ENCODE measurements around the gene CCDC28B. TPM values are rescaled to one million over a fixed set of nuclear protein-coding genes. Genes with fewer than 3 reads are reported as not detected.

CCDC28B gene
- total and polyA plus RNA-seq, 3 donors from 2014 or later = 55.3 to 105 (median 67.5) TPM

DNA sequence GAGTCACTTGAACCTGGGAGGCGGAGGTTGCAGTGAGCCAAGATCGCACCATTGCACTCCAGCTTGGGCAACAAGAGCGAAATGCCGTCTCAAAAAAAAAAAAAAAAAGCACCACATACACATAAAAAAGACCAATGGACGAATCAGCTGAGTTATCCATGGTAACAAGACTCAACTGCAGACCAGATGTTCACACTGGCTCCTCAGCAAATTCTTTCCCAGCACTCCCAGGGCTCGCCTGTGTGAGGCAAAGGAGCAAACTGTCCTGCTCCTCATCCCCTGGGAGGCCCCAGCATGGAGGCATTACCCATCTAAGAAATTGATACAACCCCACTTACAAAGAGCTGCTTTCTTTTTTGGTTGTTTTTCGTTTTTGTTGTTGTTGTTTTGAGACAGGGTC is 18.6 kb downstream of the CCDC28B start:
- Histone ChIP-seq H3K27ac (peak overlapping the region in 1 of 2 donors; percentile 12), H3K4me3 (no peak overlapping the region), H3K4me1 (peaks cover 33% of the 10 kb centered on the region), H3K9me3 (no peaks in the 10 kb centered on the region), H3K27me3 (no peaks in the 10 kb centered on the region), H3K36me3 (ENCODE audit: low read depth, missing control alignments) (no peaks in the 10 kb centered on the region)
- intact Hi-C loops (cut with DNase I; ENCODE audit: low total_unique reads) = no loop called here
- TF ChIP-seq, protein P1, sequence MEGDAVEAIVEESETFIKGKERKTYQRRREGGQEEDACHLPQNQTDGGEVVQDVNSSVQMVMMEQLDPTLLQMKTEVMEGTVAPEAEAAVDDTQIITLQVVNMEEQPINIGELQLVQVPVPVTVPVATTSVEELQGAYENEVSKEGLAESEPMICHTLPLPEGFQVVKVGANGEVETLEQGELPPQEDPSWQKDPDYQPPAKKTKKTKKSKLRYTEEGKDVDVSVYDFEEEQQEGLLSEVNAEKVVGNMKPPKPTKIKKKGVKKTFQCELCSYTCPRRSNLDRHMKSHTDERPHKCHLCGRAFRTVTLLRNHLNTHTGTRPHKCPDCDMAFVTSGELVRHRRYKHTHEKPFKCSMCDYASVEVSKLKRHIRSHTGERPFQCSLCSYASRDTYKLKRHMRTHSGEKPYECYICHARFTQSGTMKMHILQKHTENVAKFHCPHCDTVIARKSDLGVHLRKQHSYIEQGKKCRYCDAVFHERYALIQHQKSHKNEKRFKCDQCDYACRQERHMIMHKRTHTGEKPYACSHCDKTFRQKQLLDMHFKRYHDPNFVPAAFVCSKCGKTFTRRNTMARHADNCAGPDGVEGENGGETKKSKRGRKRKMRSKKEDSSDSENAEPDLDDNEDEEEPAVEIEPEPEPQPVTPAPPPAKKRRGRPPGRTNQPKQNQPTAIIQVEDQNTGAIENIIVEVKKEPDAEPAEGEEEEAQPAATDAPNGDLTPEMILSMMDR (IDR thresholded peaks at IDR 0.05) = no peak
- TF ChIP-seq POLR2A (IDR thresholded peaks at IDR 0.05) = no peak
- DNase-seq = no peak
- 64 to 72% methylated on average over 7 of the region's 7 CpGs for WGBS, 2 donors

DNA sequence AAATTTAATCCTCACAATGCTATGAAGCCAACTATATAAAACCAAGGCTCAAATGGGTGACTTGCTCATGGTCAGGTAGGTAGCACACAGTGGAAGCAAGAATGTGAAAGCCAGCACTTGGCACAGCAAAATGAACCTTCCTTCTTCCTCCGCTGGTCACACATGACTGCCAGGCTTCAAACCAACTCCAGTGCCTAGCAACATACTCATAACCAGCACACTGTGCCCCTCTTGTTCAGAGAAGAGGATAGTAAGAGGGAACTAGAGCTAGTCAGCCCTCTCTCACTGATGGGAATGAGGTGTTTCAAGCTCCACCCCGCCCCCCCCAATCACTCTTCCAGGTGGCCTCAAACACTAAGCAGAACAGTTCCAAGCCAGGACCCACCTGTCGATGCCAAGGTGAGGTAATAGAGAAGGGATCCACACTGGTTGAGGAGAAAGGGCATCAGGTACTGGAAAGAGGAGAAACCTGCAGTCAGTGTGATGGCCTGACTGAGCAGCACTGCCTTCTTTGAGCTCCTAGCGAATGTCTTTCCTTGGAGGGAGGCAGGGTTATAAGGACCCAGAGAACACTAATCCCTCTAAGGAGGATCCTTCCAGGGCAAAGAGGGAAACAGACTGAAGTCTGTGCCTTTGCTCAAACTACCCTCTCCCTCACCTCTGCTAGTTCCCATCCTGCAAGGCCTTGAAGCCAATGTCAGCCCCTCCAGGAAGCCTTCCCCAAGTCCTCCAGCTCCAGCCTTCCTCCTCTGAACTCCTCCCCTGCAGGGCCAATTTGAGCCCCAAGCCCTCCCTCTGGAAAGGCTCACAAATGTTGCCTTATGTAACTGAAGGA is 20.6 kb downstream of the CCDC28B start:
- peak overlapping the region in 1 of 2 donors; percentile 88 for H3K27ac ChIP-seq

DNA sequence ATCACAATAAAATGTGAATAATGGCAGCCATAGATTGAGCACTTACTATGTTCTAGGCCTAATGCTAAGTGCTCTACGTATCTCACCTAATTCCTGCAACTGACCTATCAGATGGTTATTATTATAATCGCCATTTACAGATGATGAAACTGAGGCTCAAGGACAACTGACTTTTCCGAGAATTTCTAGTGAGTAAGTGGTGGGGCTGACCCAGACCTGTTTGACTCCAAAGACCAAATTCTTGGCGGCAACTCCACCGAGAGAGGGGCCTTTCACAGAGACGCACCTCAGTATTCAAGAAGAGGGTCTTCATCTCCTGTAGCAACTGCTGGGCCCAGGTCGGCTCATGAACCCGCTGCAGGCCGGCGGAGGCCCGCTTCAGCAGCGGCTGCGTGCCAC is 21.2 kb downstream of the CCDC28B start:
- Histone ChIP-seq H3K4me3 (peak overlapping the region; percentile 92 to 99), H3K36me3 (ENCODE audit: low read depth, missing control alignments) (no peaks in the 10 kb centered on the region), H3K27me3 (no peaks in the 10 kb centered on the region), H3K4me1 (peaks cover 29% of the 10 kb centered on the region), H3K9me3 (no peaks in the 10 kb centered on the region), H3K27ac (peak overlapping the region; percentile 88 to 89)
- intact Hi-C loops (cut with DNase I; ENCODE audit: low total_unique reads) = no loop called here
- DNase-seq = no peak
- TF ChIP-seq, protein P1 (IDR thresholded peaks at IDR 0.05) = no peak
- no peak for TF ChIP-seq POLR2A (IDR thresholded peaks at IDR 0.05)
- 3 to 9% methylated on average over 7 to 13 of the region's 13 CpGs for WGBS, 2 donors

More for the DNA sequence above, 20.6 kb downstream of the CCDC28B start:
- whole genome bisulfite sequencing, 2 donors = 67 to 88% methylated on average over 4 of the region's 4 CpGs
- H3K36me3 ChIP-seq (ENCODE audit: low read depth, missing control alignments) = no peaks in the 10 kb centered on the region
- H3K4me1 ChIP-seq = peaks cover 30% of the 10 kb centered on the region
- peak overlapping the region; percentile 92 to 99 for H3K4me3 ChIP-seq
- TF ChIP-seq, protein P1 (IDR thresholded peaks at IDR 0.05) = no peak
- no peak for TF ChIP-seq POLR2A (IDR thresholded peaks at IDR 0.05)
- H3K9me3 ChIP-seq = no peaks in the 10 kb centered on the region
- no peaks in the 10 kb centered on the region for H3K27me3 ChIP-seq
- intact Hi-C loops (cut with DNase I; ENCODE audit: low total_unique reads) = no loop called here
- DNase-seq = no peak

DNA sequence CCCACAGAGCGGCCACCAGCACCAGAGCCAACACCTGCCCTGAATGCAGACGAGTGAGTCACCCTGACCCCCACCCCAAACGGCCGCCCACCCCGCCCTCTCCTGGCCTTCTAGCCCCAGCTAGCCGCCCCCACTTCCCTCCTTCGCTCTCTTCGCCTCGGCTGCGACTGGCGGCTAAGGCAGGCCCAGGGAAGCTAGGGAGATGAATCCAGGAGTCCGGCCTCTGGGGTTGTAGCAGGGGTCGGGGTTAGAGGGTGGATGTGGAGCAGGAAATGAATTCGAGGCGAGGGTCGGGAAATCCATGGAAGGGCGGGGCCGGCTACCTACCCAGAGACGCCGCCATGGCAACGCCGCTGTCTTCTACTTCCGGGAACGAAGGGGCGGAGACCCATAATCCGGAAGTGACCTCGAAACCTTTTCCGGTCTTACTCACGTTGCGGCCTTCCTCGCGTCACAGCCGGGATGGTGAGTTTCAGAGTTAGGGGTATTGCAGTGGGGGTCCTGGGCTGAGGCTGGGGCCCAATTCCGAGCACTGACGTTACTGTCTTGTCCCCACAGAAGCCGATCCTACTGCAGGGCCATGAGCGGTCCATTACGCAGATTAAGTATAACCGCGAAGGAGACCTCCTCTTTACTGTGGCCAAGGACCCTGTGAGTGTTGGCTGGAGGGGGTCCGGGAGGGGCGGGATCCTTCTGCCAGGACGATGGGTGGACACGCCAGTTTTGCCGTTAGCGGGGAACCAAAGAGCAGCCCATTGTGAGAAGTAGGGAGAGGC is 21.8 kb downstream of the CCDC28B start, which contains the start of the genes EIF3I and TMEM234:
TSS of gene EIF3I (plus strand) at position 428 of the 776 bp plus-strand sequence. CDS start at position 463, 35 bp downstream.
TSS of gene TMEM234 (minus strand) at position 374 of the 776 bp plus-strand sequence. CDS start at position 343, 31 bp downstream.
- WGBS, 2 donors = 0% methylated on average over 40 to 46 of the region's 46 CpGs
- Histone ChIP-seq H3K4me3 (peak within 1 kb of the TSS; percentile 92 to 99), H3K36me3 (ENCODE audit: low read depth, missing control alignments) (no peaks in the 10 kb centered on the region), H3K9me3 (no peaks in the 10 kb centered on the region), H3K4me1 (peaks cover 29% of the 10 kb centered on the region), H3K27ac (peak within 1 kb of the TSS; percentile 88 to 89), H3K27me3 (no peaks in the 10 kb centered on the region)
- TF ChIP-seq POLR2A (IDR thresholded peaks at IDR 0.05) = peak; percentile 26
- TF ChIP-seq, protein P1 (IDR thresholded peaks at IDR 0.05) = no peak
- intact Hi-C loops (cut with DNase I; ENCODE audit: low total_unique reads) = no loop called here
- peak; percentile 98 for DNase-seq

Measured in testis (tissue), 3 donors.